OCI-M2 (cell line): ENCODE data around the gene COG4.
A peak's percentile ranks its signal among the peaks of the same experiment; 100 is the strongest.
"Not testable (repeated sequence)": the region's sequence is repeated elsewhere in the genome, so short reads cannot be mapped to it uniquely, and the experiment has no call there.

ENCODE experiments used
- DNase-seq: peaks from one replicate; lab custom pipeline; 2025; ENCODE audit not compliant: unreplicated experiment; lab: John Stamatoyannopoulos, UW

COG4 gene

GRCh38 chr16:70457446-70458166 is 65.7 kb downstream of the COG4 start:
- no peak for DNase-seq

GRCh38 chr16:70455910-70456309 is 67.4 kb downstream of the COG4 start:
- no peak for DNase-seq

GRCh38 chr16:70454222-70455034 is 68.9 kb downstream of the COG4 start, which contains the start of gene FCSK:
TSS of gene FCSK (plus strand) at chr16:70454595. CDS start at chr16:70463191, 8,596 bp downstream.
- DNase-seq: no peak

DNA sequence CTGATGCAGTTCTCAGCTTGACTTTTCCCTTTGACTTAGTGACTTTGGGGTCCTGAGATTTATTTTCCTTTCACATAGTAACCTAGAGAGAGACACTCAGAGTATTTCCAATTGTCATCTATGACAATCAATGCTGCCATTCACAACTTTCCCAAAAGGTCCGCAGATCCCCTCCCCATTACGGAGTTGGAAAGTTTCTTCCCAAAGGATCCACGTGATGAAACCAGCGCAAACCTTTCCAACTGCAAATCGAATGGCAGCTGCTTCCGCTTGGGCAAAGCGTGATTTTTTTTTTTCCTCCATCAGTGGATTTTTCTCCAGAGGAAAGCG is 69.5 kb downstream of the COG4 start:
- no peak for DNase-seq

DNA sequence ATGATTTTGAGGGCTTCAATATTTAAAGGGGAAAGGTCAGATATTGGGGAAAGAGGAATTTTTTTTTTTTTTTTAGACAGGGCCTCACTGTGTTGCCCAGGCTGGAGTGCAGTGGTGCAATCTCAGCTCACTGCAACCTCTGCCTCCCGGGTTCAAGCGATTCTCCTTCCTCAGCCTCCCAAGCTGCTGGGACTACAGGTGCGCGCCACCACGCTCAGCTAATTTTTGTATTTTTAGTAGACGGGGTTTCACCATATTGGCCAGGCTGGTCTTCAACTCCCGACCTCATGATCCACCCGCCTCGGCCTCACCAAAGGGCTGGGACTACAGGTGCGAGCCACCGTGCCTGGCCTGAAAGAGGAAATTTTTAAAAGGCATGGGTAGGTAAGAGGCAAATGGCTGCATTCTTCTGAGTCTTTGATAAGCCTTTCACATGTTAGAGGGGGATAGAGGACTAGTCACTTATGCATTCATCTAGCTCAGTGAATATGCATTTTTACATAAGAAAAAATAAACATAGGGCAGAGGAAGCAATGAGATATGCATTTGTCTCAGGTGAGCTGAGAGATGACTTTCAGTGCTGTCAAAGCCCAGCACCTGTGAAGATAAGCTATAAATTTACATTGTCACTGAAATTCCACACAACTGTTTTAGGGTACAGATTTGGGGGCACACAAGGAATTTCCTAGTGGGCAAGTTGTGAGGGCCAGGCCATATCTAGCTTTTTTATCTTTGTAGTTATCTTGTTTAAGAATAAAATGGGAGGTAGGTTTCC is 70.0 kb downstream of the COG4 start:
- no peak for DNase-seq

GRCh38 chr16:70451004-70451340 is 72.4 kb downstream of the COG4 start:
- not testable (repeated sequence) for DNase-seq

- DNase-seq: not testable (repeated sequence)
These were observed 73.0 kb downstream of the COG4 start for GRCh38 chr16:70450142-70451003.

- DNase-seq: no peak
These were observed 75.3 kb downstream of the COG4 start for GRCh38 chr16:70448075-70448474.

GRCh38 chr16:70444249-70445063 is 78.9 kb downstream of the COG4 start:
- no peak for DNase-seq

GRCh38 chr16:70442344-70442743 is 81.0 kb downstream of the COG4 start:
- no peak for DNase-seq

DNA sequence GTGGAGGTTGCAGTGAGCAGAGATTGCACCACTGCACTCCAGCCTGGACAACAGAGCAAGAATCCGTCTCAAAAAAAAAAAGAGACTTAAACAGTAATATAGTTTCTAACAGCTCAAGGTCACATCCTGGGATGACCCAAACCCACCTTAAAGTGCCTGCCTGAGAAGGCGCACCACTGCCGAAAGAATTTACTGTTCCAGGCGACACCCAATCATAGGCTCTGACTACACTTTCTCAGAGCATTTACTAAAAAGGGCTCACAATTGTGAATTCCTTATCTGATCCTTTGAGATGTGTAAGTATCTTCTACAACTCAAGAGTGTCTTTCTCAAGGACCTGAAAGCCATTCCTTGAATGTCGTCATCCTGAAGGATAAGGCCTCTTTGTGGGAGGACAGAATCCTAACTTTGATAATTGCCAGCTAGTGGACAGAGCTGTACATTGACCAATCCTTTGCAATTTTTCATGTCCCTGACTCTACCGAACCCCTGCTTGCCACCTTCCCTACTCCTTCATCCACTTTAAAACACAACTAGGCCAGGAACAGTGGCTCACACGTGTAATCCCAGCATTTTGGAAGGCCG is 81.9 kb downstream of the COG4 start:
- no peak for DNase-seq

DNA sequence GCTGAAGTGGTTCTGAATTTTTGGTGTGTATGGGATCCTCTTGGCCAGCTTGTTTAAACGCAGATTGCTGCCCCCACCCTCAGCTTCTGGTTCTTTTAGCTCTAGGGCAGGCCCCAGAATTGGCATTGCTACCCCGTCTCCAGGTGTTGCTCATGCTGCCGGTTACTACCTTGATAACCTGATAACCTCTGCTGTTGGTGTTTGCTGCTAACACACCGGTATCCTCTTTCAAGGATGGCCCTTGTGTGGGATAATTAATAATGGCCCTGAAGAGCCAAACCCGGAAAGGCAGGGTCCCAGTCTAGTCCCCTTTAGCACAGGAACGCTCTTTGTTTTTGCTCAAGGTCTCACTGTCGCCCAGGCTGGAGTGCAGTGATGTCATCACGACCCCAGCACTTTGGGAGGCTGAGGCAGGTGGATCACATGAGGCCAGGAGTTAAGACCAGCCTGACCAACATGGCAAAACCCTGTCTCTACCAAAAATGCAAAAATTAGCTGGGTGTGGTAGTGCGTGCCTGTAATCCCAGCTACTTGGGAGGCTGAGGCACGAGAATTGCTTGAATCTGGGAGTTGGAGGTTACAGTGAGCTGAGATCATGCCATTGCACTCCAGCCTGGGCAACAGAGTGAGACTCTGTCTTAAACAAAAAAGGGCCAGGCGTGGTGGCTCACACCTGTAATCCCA is 83.2 kb downstream of the COG4 start:
- DNase-seq: no peak

DNA sequence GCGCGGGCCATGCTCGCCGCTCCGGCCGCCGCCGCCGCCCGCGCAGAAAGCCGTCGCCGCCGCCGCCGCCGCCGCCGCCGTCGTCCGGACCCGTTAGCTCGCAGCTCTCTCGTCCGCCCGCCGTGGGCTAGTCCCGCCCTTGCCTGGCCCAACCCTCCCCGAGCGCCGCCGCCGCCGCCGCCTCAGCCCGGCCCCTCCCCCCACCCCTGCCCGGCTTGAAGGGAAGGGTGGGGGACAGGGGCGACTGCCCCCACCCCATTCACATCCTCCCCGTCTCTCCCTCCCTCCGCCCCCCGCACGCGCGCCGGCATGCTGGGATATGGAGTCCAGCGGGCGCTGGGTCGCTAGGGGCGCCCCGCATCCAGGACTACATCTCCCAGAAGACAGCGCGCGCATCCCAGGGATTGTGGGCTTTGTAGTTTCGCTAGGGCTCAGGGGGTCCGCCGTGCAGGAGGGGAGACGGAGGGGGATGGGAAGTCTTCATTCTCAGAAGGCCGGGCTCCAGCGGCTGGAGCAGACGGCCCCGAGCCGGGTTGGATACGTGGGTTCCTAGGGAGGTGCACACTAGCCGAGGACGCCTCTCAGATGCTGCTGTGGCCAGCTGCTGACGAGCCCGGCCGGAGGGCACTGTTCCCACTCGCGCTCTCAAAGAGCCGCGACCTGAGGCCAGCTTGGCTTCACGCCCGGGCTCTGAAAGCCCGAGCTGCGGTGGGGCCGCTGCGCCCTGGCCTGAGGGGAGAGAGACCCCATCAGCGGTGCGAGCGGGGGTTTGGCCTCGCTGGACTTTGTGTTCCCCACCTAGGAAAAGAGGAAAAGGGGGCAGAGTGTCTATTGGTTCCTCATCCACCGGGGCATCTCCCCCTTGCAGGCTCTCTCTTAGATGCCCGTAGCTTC is 84.1 kb downstream of the COG4 start, which contains the start of gene ST3GAL2:
Gene ST3GAL2, minus strand, starts transcription at position 132 of the 894 bp plus-strand sequence. CDS start 40,570 bp downstream, outside the sequence.
- peak; percentile 41 for DNase-seq

DNA sequence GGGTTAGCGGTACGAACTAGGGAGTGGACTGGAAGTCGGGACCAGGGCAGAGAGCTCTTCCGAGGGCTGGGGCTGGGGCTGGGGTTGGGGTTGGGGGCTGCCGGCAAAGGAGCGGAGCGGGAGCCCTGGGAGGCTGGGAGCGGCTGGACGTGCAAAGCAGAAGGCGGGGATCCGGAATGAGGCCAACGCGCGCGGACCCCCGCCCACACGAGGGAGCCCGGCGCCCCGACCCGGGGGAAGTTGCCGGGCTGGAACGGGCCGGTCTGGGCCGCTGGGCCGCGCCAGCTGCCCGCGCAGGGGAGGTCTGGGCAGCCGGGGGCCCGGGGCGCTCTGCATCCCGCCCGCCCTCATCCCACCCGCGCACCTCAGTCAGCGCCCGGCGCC is 84.8 kb downstream of the COG4 start:
- DNase-seq: no peak

DNA sequence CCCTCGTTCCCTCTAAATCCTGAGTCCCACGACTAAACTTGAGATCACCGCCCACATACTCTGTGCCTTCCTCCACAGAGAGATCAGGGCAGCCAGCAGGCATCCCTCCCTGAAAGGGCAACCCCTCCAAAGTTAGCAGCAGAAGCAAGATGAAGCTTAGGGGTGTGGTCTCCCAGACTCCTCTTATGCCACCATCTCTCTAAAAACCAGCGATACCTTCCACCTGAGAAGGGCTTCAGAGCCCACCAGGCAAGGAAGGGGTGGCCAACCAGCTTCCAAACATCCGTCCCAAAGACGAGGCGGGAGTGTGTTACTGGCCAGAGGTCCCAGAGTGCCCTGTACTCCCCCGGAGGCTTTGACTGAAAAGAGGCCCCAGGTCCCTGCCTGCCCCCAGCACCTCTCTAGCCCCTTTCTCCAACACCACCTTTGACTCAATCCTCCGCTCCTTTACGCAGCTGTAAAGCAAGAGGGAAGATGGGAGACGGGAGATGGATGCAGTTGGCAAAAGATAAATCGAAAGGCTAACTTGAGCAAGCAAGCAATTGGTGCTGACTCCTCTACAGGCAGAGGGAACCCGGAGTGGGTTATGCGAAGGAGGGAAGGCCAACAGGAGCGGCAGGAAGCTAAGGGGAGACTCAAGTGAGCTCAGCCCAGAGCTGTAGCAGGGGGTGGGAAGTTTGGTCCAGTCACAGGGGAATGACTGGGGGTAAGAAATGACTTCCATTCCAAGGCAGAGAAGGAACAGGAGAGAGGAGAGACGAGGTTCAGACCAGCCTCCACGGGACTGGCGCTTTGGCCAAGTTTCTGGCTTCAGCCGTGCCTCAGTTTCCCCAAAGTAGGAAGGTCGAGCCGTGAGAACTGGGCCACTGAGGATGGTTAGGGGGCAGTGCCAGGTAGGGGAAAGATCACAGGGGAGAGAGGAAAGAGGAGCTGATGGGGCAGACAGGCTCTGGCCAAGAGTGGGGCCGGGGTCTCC is 85.5 kb downstream of the COG4 start:
- no peak for DNase-seq

- peak; percentile 71 for DNase-seq
These were observed 86.3 kb downstream of the COG4 start for GRCh38 chr16:70437017-70437581.
